ENCODE results near the gene SLC25A3. TPM values are rescaled to one million over a fixed set of nuclear protein-coding genes. Genes with fewer than 3 reads are reported as not detected.

Gene SLC25A3
- total and polyA plus RNA-seq, 2 of the 13 experiments (the other 11 are each of a cell fraction or from before 2014, with no cell fraction given) = 292 to 829 TPM

GRCh38 chr12:98594050-98594835, 757 bp downstream of the SLC25A3 start (continued):
- TF ChIP-seq ZNF30 (CRISPR knock-in tag; IDR thresholded peaks at IDR 0.05) (0 out of 2 replicates have a peak, but pooled peaks have one; percentile 77), ZNF749 (CRISPR knock-in tag; IDR thresholded peaks at IDR 0.05; ENCODE audit: borderline replicate concordance) (peak; percentile 43; the same call in 1 of the 2 replicates), ZNF496 (CRISPR knock-in tag; IDR thresholded peaks at IDR 0.05; ENCODE audit: insufficient replicate concordance) (no peak), CCDC6 (CRISPR knock-in tag; IDR thresholded peaks at IDR 0.05) (0 out of 2 replicates have a peak, but pooled peaks have one; percentile 12), ZNF138 (CRISPR knock-in tag; IDR thresholded peaks at IDR 0.05; ENCODE audit: low read depth) (peak; percentile 73; the same call in 1 of the 2 replicates), ZNF891 (CRISPR knock-in tag; IDR thresholded peaks at IDR 0.05) (0 out of 2 replicates have a peak, but pooled peaks have one; percentile 19), ZNF747 (CRISPR knock-in tag; IDR thresholded peaks at IDR 0.05; ENCODE audit: borderline replicate concordance) (0 out of 2 replicates have a peak, but pooled peaks have one; percentile 59), SRY (CRISPR knock-in tag; IDR thresholded peaks at IDR 0.05) (0 out of 2 replicates have a peak, but pooled peaks have one; percentile 56), AGO2 (optimal IDR thresholded peaks at IDR 0.05; ENCODE audit: low read depth, low read length) (peak; percentile 98), MAZ (IDR thresholded peaks at IDR 0.05; ENCODE audit: borderline replicate concordance, low read depth, low read length) (no peak), MAZ (CRISPR knock-in tag; IDR thresholded peaks at IDR 0.05; ENCODE audit: low read depth) (peak; percentile 7; the same call in 1 of the 2 replicates), ZNF296 (CRISPR knock-in tag; conservative IDR thresholded peaks at IDR 0.05) (no peak), ZNF605 (CRISPR knock-in tag; IDR thresholded peaks at IDR 0.05) (peak; percentile 52; the same call in 1 of the 2 replicates), ZFP91 (CRISPR knock-in tag; IDR thresholded peaks at IDR 0.05; ENCODE audit: borderline replicate concordance) (peak; percentile 77; the same call in 1 of the 2 replicates), EED (CRISPR knock-in tag; IDR thresholded peaks at IDR 0.05) (0 out of 2 replicates have a peak, but pooled peaks have one; percentile 45), UBTF (CRISPR knock-in tag; IDR thresholded peaks at IDR 0.05) (peak; percentile 65), ZNF7 (CRISPR knock-in tag; IDR thresholded peaks at IDR 0.05) (no peak), ZSCAN29 (CRISPR knock-in tag; conservative IDR thresholded peaks at IDR 0.05) (no peak), CBX5 (CRISPR knock-in tag; IDR thresholded peaks at IDR 0.05; ENCODE audit: borderline replicate concordance) (0 out of 2 replicates have a peak, but pooled peaks have one; percentile 17), TOPORS (CRISPR knock-in tag; IDR thresholded peaks at IDR 0.05) (no peak), TMF1 (CRISPR knock-in tag; IDR thresholded peaks at IDR 0.05; ENCODE audit: low read depth) (0 out of 2 replicates have a peak, but pooled peaks have one; percentile 13)
- TF ChIP-seq, protein P1, sequence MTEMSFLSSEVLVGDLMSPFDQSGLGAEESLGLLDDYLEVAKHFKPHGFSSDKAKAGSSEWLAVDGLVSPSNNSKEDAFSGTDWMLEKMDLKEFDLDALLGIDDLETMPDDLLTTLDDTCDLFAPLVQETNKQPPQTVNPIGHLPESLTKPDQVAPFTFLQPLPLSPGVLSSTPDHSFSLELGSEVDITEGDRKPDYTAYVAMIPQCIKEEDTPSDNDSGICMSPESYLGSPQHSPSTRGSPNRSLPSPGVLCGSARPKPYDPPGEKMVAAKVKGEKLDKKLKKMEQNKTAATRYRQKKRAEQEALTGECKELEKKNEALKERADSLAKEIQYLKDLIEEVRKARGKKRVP (CRISPR knock-in tag; IDR thresholded peaks at IDR 0.05) = no peak
- TF ChIP-seq, protein P2, sequence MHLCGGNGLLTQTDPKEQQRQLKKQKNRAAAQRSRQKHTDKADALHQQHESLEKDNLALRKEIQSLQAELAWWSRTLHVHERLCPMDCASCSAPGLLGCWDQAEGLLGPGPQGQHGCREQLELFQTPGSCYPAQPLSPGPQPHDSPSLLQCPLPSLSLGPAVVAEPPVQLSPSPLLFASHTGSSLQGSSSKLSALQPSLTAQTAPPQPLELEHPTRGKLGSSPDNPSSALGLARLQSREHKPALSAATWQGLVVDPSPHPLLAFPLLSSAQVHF (CRISPR knock-in tag; IDR thresholded peaks at IDR 0.05) = 0 out of 2 replicates have a peak, but pooled peaks have one; percentile 13

Measured in HepG2 (cell line).